Fibroblast of the aortic adventitia (primary cell): ENCODE data around the gene BICDL2. TPM values are rescaled to one million over a fixed set of nuclear protein-coding genes. Genes with fewer than 3 reads are reported as not detected.

Source experiments
- DNase-seq: peaks from one replicate; pipeline ENCODE4 v3.0.0-alpha.2; 2010; ENCODE audit warnings: low read depth
- H3K4me3 ChIP-seq: 2 replicates; pipeline ENCODE4 v1.5.1; 2011; ENCODE audit warnings: low read depth, mild to moderate bottlenecking, control low read depth, low read length, moderate library complexity
- small RNA-seq: library from RNA; depleted of rRNA; stranded (forward); fragments of <200 nt; gene quantifications from one replicate; pipeline ENCODE3, GENCODE V24; 2012
- total RNA-seq: library from RNA; depleted of rRNA; stranded (reverse); fragments of >200 nt; gene quantifications from 2 replicates; pipeline ENCODE4 v1.2.3, GENCODE V29; 2012; ENCODE audit warnings: low replicate concordance
- TF ChIP-seq, protein P1 (sequence below): IDR thresholded peaks from 2 replicates; pipeline ENCODE4 v1.5.1; 2011; ENCODE audit warnings: mild to moderate bottlenecking, low read length, control low read depth, inconsistent platforms; ENCODE audit not compliant: insufficient read depth

BICDL2 gene
- total RNA-seq, 1 donor, result not detected

DNA sequence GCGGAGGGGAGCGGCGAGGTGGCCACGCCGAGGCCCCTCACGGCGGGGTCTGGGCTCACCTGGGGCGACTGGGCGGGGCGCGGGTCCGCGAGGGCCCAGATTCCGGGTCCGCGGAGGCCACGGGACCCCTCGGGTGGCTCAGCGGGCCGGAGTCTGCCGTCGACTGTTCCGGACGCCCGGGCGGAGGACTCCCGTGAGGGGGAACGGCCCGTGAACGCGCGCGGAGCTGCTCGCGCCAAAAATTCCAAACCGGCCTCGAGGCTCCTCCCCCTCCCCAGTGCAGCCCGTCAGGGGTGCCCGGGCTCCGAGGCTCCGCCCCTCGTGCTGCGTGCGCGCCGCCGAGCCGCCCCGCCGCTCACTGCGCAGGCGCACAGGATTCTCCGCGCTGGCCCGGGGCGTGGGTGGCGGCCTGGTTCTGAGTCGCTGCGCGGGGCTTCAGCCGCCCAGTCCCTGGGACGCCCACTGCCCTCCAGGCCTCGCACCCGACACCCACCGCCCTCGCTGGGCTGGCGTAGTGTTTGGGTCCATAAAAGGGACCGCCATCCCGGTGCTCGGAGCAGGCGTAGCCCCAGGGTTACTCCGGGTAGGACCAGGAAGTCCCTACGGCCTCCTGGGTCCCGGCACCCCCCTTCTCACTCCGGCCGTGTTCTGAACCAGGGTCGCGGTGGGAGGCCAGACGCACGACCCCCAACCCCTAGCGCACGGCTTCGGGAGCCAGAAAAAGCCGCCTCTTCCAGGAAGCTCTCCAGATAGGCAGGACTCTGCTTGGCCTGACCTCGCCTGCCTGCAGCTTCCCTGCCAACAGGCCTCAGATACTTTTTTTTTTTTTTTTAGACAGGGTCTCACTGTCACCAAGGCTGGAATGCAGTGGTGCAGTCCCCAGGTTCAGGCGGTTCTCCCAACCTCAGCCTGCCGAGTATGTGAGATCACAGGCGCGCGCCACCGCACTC, 56.2 kb downstream of the BICDL2 start, which contains the start of gene PKMYT1:
Gene PKMYT1, minus strand, starts transcription at position 220 of the 950 bp plus-strand sequence. CDS start 789 bp downstream, outside the sequence.
- H3K4me3 ChIP-seq, result peak within 1 kb of the TSS; percentile 86
- DNase-seq, result peak; percentile 79
- TF ChIP-seq, protein P1, sequence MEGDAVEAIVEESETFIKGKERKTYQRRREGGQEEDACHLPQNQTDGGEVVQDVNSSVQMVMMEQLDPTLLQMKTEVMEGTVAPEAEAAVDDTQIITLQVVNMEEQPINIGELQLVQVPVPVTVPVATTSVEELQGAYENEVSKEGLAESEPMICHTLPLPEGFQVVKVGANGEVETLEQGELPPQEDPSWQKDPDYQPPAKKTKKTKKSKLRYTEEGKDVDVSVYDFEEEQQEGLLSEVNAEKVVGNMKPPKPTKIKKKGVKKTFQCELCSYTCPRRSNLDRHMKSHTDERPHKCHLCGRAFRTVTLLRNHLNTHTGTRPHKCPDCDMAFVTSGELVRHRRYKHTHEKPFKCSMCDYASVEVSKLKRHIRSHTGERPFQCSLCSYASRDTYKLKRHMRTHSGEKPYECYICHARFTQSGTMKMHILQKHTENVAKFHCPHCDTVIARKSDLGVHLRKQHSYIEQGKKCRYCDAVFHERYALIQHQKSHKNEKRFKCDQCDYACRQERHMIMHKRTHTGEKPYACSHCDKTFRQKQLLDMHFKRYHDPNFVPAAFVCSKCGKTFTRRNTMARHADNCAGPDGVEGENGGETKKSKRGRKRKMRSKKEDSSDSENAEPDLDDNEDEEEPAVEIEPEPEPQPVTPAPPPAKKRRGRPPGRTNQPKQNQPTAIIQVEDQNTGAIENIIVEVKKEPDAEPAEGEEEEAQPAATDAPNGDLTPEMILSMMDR, result no peak

DNA sequence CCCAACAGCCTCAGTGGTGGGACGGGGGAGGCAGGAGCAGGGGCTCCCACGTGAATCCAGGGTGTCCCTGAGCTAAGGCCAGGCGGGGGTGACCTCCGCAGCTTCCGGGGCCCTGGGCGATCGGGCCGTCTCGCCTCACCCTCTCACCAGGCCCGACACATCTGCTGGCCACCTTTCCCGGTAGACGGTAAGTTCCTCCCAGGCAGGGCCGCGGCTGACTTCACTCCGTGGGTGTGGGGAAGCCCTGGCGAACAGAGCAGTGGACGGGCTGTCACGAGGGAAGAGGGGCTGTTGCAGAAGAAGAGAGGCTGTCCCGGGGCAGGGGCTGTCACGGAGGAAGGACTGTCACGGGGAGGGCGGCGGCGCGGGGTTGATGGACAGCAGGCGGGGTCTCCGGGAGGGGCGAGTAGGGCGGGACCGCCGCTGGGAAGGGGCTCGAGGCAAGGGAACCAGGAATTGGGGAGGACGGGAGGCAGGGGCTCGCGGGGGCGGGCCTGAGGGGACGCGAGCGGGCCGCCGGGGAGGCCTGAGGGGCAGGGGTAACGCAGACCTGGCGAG, 57.0 kb downstream of the BICDL2 start:
- H3K4me3 ChIP-seq, result peak overlapping the region; percentile 75
- DNase-seq, result no peak
- TF ChIP-seq, protein P1, result no peak

Small RNAs within 50 kb of the gene (small RNA-seq; reads per million reads assigned to genes)
- gene LINC00514, result not detected
- gene RNU1-22P, result not detected

Other genes starting within 250 kb of the BICDL2 start
- not detected in 2 replicates for gene PRSS33, start 249.4 kb downstream of the BICDL2 start, total RNA-seq
- gene PRSS41, start 238.5 kb downstream of the BICDL2 start, total RNA-seq, result not detected in 2 replicates
- gene PRSS21, start 219.7 kb downstream of the BICDL2 start, total RNA-seq, result 0.27 and 0.49 TPM in 2 replicates
- gene ZG16B, start 206.6 kb downstream of the BICDL2 start, total RNA-seq, result 0.27 and 1.4 TPM in 2 replicates
- gene PRSS22, start 178.8 kb downstream of the BICDL2 start, total RNA-seq, result not detected in 2 replicates
- gene FLYWCH2, start 153.7 kb downstream of the BICDL2 start, total RNA-seq, result 48.9 and 56.4 TPM in 2 replicates
- 31.3 and 37.4 TPM in 2 replicates for gene FLYWCH1, start 125.0 kb downstream of the BICDL2 start, total RNA-seq
- not detected in 2 replicates for gene KREMEN2, start 72.7 kb downstream of the BICDL2 start, total RNA-seq
- 0.16 and 13.8 TPM in 2 replicates for gene PAQR4, start 67.6 kb downstream of the BICDL2 start, total RNA-seq
- 1.5 and 24.5 TPM in 2 replicates for gene PKMYT1, start 56.5 kb downstream of the BICDL2 start, total RNA-seq
- not detected in 2 replicates for gene CLDN9, start 24.0 kb downstream of the BICDL2 start, total RNA-seq
- gene CLDN6, start 18.8 kb downstream of the BICDL2 start, total RNA-seq, result 1.1 TPM in 1 of 2 replicates, not detected in the other
- 26.7 and 124 TPM in 2 replicates for gene TNFRSF12A, start 16.6 kb downstream of the BICDL2 start, total RNA-seq
- gene HCFC1R1, start 13.0 kb downstream of the BICDL2 start, total RNA-seq, result 40.6 and 45.6 TPM in 2 replicates
- 16.3 and 30.2 TPM in 2 replicates for gene THOC6, start 12.9 kb downstream of the BICDL2 start, total RNA-seq
- not detected in 2 replicates for gene MMP25, start 9.6 kb upstream of the BICDL2 start, total RNA-seq
- 7.6 and 7.8 TPM in 2 replicates for gene IL32, start 28.7 kb upstream of the BICDL2 start, total RNA-seq
- not detected in 2 replicates for gene ZSCAN10, start 62.4 kb upstream of the BICDL2 start, total RNA-seq
- 12.3 and 14.7 TPM in 2 replicates for gene ZNF205, start 75.6 kb upstream of the BICDL2 start, total RNA-seq
- gene ZNF213, start 98.1 kb upstream of the BICDL2 start, total RNA-seq, result 6.9 and 7.0 TPM in 2 replicates
- not detected in 2 replicates for gene OR1F1, start 151.3 kb upstream of the BICDL2 start, total RNA-seq
- gene ZNF200, start 198.2 kb upstream of the BICDL2 start, total RNA-seq, result 6.6 and 9.7 TPM in 2 replicates
- gene MEFV, start 219.7 kb upstream of the BICDL2 start, total RNA-seq, result under 0.01 TPM in 1 of 2 replicates, not detected in the other
- gene ZNF263, start 246.5 kb upstream of the BICDL2 start, total RNA-seq, result 30.6 and 95.5 TPM in 2 replicates